Activated T-helper 2 cell treated with anti-CD3 and anti-CD28 coated beads, Interferon-gamma antibody, Interleukin-2, Interleukin-4, amounts not matched to agents 10 μg/mL and 5 μg/mL and 100 μg/mL, durations not matched to agents 14 hours and 24 hours and 36 hours (primary cell): ENCODE data around the gene EHBP1L1. TPM values are rescaled to one million over a fixed set of nuclear protein-coding genes. Genes with fewer than 3 reads are reported as not detected.
A peak's percentile ranks its signal among the peaks of the same experiment; 100 is the strongest.

Experiments used
- DNase-seq: peaks from one replicate; pipeline ENCODE4 v3.0.0; 2021; ENCODE audit warnings: low spot score
- H3K27ac Mint-ChIP-seq: one replicate; pipeline ENCODE4 v1.8.0; 2021; ENCODE audit warnings: mixed read lengths
- H3K27me3 Mint-ChIP-seq: one replicate; pipeline ENCODE4 v1.8.0; 2021; ENCODE audit warnings: low read depth, mixed read lengths
- H3K36me3 Mint-ChIP-seq: one replicate; pipeline ENCODE4 v1.8.0; 2021; ENCODE audit warnings: low read depth, mixed read lengths
- H3K4me1 Mint-ChIP-seq: one replicate; pipeline ENCODE4 v1.8.0; 2021; ENCODE audit warnings: low read depth, mixed read lengths
- H3K4me3 Mint-ChIP-seq: one replicate; pipeline ENCODE4 v1.8.0; 2021; ENCODE audit warnings: low read depth, mild to moderate bottlenecking, moderate library complexity, mixed read lengths
- H3K9me3 Mint-ChIP-seq: one replicate; pipeline ENCODE4 v1.8.0; 2021; ENCODE audit warnings: mixed read lengths
- intact Hi-C: fragments of 100-400 bp; cut with micrococcal nuclease; formaldehyde crosslinking; loops from one replicate; pipeline ENCODE4 v1.15.1; 2023
- total RNA-seq: library from RNA; stranded (reverse); gene quantifications from 2 replicates; pipeline ENCODE4 v1.2.3, GENCODE V29; 2022

Gene EHBP1L1
- total RNA-seq, 1 donor from 2014 or later, result 168 TPM

- peak; percentile 55 for DNase-seq
- peaks cover 51% of the 10 kb centered on the region for H3K4me1 Mint-ChIP-seq
- H3K4me3 Mint-ChIP-seq, result no peak overlapping the region
- intact Hi-C loops, result no loop called here
- no peaks in the 10 kb centered on the region for H3K27me3 Mint-ChIP-seq
- H3K9me3 Mint-ChIP-seq, result no peaks in the 10 kb centered on the region
- H3K27ac Mint-ChIP-seq, result no peak overlapping the region
- peaks cover 42% of the 10 kb centered on the region for H3K36me3 Mint-ChIP-seq
Measured at GRCh38 chr11:65551572-65552387, 24.1 kb upstream of the EHBP1L1 start.

- peaks cover 56% of the 10 kb centered on the region for H3K4me1 Mint-ChIP-seq
- no peaks in the 10 kb centered on the region for H3K9me3 Mint-ChIP-seq
- H3K27ac Mint-ChIP-seq, result peak overlapping the region; percentile 1
- H3K36me3 Mint-ChIP-seq, result peaks cover 41% of the 10 kb centered on the region
- intact Hi-C loops, result no loop called here
- no peak for DNase-seq
- no peak overlapping the region for H3K4me3 Mint-ChIP-seq
- H3K27me3 Mint-ChIP-seq, result no peaks in the 10 kb centered on the region
Measured at GRCh38 chr11:65552388-65552951, 23.4 kb upstream of the EHBP1L1 start.

GRCh38 chr11:65553301-65554001, 22.4 kb upstream of the EHBP1L1 start:
- peak overlapping the region; percentile 26 for H3K4me3 Mint-ChIP-seq
- peaks cover 49% of the 10 kb centered on the region for H3K4me1 Mint-ChIP-seq
- peak; percentile 80 for DNase-seq
- peaks cover 34% of the 10 kb centered on the region for H3K36me3 Mint-ChIP-seq
- no peaks in the 10 kb centered on the region for H3K9me3 Mint-ChIP-seq
- no peaks in the 10 kb centered on the region for H3K27me3 Mint-ChIP-seq
- H3K27ac Mint-ChIP-seq, result peak overlapping the region; percentile 15
- intact Hi-C loops, result no loop called here

DNA sequence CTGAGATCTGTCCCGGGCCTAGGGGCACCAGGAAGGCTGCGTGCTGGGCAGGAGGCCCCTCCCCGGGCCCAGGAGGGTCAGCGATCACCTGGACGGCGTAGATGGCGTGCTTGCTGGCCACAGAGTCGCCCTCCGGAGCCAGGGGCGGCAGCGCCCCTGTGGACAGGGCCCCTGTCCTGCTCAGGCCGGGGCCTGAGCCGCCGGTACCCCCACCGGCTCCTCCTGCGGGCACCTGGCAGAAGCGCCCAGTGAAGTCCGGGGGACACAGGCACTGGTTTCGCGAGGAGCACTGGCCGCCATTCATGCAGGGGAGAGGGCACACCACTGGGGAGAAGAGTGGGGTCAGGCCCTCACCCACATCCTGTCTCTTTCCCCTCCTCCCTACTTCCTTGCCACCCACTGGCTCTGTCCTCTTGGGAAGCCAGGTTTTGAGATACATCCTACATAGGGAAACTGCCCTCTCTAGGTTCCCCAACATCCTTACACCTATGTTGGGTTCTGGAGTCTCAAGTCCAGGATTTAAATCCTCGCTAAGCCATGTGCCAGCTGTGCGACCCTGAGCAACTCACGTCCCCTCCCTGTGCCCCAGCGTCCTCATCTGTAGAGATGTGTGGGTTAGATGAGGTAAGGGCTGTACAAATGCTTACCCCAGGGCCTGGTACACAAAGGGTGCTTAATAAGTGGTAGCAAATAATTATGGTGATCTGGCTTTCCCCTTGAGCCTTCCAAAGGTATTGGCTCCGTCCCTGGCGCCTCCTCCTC, 21.6 kb upstream of the EHBP1L1 start:
- Mint-ChIP-seq H3K4me3 (peak overlapping the region; percentile 31), H3K9me3 (no peaks in the 10 kb centered on the region), H3K36me3 (peaks cover 27% of the 10 kb centered on the region), H3K27me3 (no peaks in the 10 kb centered on the region), H3K4me1 (peaks cover 49% of the 10 kb centered on the region), H3K27ac (peak overlapping the region; percentile 42)
- intact Hi-C loops, result no loop called here
- DNase-seq, result no peak

DNA sequence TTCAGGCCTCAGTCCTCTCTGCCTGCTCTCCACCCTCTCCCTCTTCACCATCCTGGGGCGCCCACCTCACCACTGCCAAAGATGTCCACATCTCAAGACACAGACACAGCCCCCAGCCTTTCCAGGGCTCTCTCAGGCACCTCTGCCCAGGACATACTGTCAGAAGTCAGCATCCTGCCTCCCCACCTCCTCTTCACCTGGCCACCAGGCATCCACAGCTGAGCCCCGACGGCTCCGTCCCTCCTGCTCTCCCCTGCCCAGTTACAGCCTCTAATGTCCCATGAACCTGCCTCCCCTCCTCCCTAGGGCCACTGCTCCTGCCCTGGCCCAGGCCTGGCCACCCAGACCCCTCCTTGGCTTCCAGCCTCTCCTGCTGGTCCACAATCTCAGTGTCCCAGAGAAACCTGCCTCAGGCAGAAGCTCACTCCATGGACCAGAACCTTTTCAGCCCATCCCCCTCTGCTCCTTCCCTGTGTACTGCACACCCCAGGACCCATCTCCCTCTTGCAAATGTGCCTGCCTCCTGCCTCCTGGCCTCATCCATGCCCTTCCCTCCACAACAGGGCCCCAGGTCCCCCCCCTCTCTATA, 20.9 kb upstream of the EHBP1L1 start:
- Mint-ChIP-seq H3K4me3 (peak overlapping the region; percentile 31), H3K36me3 (peaks cover 22% of the 10 kb centered on the region), H3K9me3 (no peaks in the 10 kb centered on the region), H3K27me3 (no peaks in the 10 kb centered on the region), H3K27ac (peak overlapping the region; percentile 42), H3K4me1 (peaks cover 53% of the 10 kb centered on the region)
- intact Hi-C loops, result no loop called here
- no peak for DNase-seq

- Mint-ChIP-seq H3K4me3 (peak overlapping the region; percentile 82), H3K27ac (peak overlapping the region; percentile 71), H3K4me1 (peaks cover 60% of the 10 kb centered on the region), H3K9me3 (no peaks in the 10 kb centered on the region), H3K27me3 (no peaks in the 10 kb centered on the region), H3K36me3 (peaks cover 17% of the 10 kb centered on the region)
- intact Hi-C loops, result no loop called here
- DNase-seq, result no peak
Measured at GRCh38 chr11:65555693-65556231, 20.1 kb upstream of the EHBP1L1 start.

DNA sequence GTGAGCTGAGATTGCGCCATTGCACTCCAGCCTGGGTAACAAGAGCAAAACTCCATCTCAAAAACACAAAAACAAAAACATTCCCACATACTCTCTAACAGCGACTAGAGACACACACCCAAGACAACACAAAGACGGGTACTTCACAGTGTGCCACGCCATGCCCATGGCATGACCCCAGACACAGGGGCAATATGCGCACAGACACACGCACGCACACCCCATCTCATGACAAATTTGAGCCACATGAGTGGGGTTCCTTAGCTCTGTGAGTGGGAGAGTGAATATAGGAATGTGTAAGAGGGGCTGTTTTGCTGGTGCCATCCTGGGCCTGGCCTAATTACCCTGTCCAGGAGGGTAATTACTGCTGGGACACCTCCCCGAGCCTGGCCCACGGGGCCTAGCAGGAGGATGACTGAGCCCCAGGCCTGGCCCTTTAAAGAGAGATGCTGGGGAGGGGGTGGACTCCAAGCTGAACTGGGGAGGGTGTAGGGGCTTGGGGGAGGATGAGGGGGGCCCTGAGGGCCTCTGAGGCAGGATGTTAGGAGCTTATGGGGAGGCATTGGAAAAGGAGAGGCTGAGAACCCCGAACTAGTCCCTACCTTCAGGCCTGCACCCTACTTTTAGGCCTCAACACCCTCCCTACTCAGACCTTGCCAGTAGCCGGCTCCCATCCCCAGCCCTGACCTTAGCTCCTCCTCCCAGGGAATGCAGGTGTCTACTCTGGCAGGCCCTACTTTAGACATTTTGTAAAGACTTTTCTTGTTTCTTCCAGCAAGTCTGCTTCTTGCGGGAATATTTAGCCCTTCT, 19.2 kb upstream of the EHBP1L1 start:
- intact Hi-C loops, result no loop called here
- Mint-ChIP-seq H3K4me3 (peak overlapping the region; percentile 82), H3K36me3 (peaks cover 8% of the 10 kb centered on the region), H3K4me1 (peaks cover 55% of the 10 kb centered on the region), H3K9me3 (no peaks in the 10 kb centered on the region), H3K27ac (peak overlapping the region; percentile 71), H3K27me3 (no peaks in the 10 kb centered on the region)
- no peak for DNase-seq

DNA sequence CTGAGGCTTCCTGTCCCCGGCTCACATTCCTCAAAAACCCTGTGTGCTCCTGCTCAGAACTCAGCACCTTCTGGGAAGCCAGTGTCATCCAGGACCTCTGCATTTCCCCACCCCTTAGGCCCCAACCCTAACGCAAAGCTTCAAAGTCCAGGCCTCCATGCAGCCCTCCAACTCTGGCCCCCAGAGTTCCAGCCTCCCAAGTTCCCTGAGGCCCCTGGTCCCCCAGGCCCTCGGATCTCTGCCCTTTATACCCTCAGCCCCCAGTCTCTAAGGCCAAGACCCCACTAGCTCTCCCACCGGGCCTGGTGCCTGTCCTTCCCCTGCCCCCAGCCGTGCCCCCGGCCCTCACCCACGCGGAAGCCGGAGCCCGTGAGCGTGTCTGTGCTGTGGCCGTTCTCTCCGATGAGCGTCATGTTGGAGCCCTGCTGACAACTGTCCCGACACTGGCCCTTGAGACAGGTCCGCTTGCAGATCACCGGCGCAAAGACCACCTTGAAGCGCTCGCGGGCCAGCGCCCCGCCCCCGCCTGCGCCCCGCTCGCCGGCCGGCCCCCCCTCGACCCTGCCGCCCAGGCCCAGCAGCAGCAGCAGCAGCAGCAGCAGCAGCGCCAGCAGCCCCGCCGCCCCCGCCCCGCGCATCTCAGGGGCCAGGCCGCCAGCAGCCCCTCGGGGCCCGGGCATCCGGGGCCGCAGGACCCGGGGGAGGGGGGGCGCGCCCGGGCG, 18.4 kb upstream of the EHBP1L1 start:
- Mint-ChIP-seq H3K4me1 (peaks cover 48% of the 10 kb centered on the region), H3K27me3 (no peaks in the 10 kb centered on the region), H3K9me3 (no peaks in the 10 kb centered on the region), H3K4me3 (peak overlapping the region; percentile 82), H3K36me3 (peaks cover under 1% of the 10 kb centered on the region), H3K27ac (peak overlapping the region; percentile 71)
- intact Hi-C loops, result no loop called here
- no peak for DNase-seq

GRCh38 chr11:65558002-65558929, 17.6 kb upstream of the EHBP1L1 start, which contains the start of gene LTBP3:
TSS of gene LTBP3 (minus strand) at chr11:65558359. CDS start at chr11:65557959, 400 bp downstream.
- no peaks in the 10 kb centered on the region for H3K9me3 Mint-ChIP-seq
- peaks cover 43% of the 10 kb centered on the region for H3K4me1 Mint-ChIP-seq
- no peaks in the 10 kb centered on the region for H3K36me3 Mint-ChIP-seq
- no peak for DNase-seq
- intact Hi-C loops, result no loop called here
- H3K4me3 Mint-ChIP-seq, result peak within 1 kb of the TSS; percentile 82
- H3K27ac Mint-ChIP-seq, result peak within 1 kb of the TSS; percentile 71
- no peaks in the 10 kb centered on the region for H3K27me3 Mint-ChIP-seq

- DNase-seq, result no peak
- H3K9me3 Mint-ChIP-seq, result no peaks in the 10 kb centered on the region
- H3K27me3 Mint-ChIP-seq, result no peaks in the 10 kb centered on the region
- intact Hi-C loops, result no loop called here
- H3K4me3 Mint-ChIP-seq, result peak overlapping the region; percentile 32
- peak overlapping the region; percentile 45 for H3K27ac Mint-ChIP-seq
- peaks cover 43% of the 10 kb centered on the region for H3K4me1 Mint-ChIP-seq
- H3K36me3 Mint-ChIP-seq, result no peaks in the 10 kb centered on the region
Measured at GRCh38 chr11:65558930-65559509, 16.8 kb upstream of the EHBP1L1 start.
